GM19099 (cell line): ENCODE results near the gene CCBE1.

Experiments
- POLR2A ChIP-seq: IDR thresholded peaks from 3 replicates; pipeline ENCODE4 v1.6.1; 2011; ENCODE audit warnings: low read depth; ENCODE audit not compliant: insufficient read length; ENCODE audit errors: extremely low read depth

The CCBE1 gene

DNA sequence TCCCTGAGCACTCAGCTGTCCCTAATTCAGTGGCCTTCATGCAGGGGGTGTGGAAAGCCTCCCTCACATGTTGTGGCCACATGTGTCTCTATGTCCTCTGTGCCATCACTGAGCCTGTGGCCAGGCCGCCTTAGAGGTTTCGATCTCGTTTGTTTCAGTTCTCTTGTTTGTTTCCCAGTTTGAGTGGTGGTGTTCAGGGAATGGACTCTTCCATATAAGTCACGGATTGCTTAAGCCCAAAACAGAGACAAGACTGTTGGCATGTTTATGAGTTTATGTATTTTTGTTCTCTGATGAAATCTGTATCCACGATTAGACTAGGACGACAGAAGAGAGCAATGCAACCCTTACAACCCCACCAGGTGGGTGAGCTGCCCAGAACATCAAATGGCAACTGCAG, 134.5 kb downstream of the CCBE1 start:
- TF ChIP-seq POLR2A: no peak

- no peak for TF ChIP-seq POLR2A
Observed at GRCh38 chr18:59561612-59562011, 135.6 kb downstream of the CCBE1 start.

DNA sequence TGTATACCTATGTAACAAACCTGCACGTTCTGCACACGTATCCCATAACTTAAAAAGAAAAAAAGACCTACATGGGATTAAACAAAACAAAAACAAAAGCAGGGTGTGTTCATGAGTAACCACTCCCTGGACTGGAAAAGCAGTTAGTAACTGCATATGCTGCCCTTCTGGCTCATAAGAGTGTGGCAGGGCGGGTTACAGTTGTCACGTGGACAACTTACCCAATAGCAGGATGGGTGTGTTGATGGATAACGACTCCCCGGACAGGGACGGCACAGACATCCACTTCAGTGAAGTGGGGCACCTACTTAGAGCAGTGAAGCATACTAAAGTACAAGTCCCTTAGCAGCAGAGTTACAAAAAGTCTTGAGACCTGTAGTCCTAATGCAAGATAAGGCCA, 136.7 kb downstream of the CCBE1 start:
- TF ChIP-seq POLR2A: no peak

GRCh38 chr18:59559528-59559927, 137.7 kb downstream of the CCBE1 start:
- no peak for TF ChIP-seq POLR2A

DNA sequence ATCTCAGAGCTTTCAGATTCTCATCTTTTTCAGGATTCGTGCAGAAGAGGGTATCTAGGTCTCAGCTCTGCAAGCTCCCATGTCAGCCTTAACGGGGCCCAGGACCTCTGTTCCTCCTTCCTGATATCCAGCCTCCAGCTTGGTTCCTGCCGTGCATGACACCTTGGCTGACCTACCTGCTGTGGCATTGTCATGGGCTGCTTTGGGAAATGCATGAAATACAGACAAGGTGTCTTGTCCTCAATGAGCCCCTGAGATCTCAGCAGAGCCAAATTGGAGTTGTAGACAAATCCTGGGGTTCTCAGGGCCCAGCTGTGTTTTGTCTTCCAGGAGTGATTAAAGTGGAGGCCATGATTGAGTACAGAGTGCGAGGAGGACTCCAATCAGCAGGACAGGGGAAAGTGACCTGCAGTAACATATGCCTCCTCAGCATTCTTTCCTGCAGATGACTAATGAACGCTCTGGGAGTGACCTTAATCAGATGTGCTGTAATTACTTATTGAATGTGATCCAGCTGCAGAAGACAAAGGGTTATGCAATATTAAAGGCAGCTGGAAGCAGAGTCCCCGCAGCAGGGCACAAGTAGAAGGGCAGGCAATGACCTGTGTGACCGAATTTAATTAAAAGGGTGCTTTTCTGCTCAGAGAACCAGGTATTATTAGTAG, 141.1 kb downstream of the CCBE1 start:
- no peak for TF ChIP-seq POLR2A

GRCh38 chr18:59554796-59555335, 142.4 kb downstream of the CCBE1 start:
- no peak for TF ChIP-seq POLR2A

DNA sequence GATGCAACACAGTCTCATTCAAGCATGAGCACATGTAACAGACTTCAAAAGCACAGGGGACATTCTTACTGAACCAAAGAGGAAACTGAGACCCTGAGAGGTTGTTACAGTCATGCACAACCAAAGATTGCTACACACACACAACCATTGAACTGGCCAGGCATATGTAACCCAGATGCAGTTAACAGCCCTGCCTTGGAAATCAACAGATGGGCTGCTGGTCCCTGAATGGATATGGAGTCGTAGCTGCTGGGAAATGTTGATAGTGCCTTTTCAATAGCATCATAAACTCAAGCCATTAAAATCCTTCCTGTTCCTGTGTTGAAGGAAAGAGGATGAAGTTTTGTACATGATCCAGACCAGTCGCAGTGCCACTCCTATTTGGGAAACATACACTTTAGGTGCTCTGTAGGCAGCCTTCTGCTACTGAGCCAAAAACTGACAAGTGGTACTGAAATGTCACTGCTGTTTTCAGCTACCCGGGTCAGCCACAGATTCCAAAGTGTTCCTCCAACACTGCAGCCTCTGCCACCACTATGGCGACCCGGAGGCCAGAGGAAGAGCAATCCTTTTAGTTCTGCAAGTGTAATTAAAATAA, 143.9 kb downstream of the CCBE1 start:
- no peak for TF ChIP-seq POLR2A

GRCh38 chr18:59551902-59552635, 145.2 kb downstream of the CCBE1 start:
- TF ChIP-seq POLR2A: no peak

- TF ChIP-seq POLR2A: no peak
Observed at GRCh38 chr18:59550174-59550516, 147.1 kb downstream of the CCBE1 start.

- no peak for TF ChIP-seq POLR2A
Observed at GRCh38 chr18:59549503-59550173, 147.6 kb downstream of the CCBE1 start.

- TF ChIP-seq POLR2A: no peak
Observed at GRCh38 chr18:59547581-59548182, 149.5 kb downstream of the CCBE1 start.

DNA sequence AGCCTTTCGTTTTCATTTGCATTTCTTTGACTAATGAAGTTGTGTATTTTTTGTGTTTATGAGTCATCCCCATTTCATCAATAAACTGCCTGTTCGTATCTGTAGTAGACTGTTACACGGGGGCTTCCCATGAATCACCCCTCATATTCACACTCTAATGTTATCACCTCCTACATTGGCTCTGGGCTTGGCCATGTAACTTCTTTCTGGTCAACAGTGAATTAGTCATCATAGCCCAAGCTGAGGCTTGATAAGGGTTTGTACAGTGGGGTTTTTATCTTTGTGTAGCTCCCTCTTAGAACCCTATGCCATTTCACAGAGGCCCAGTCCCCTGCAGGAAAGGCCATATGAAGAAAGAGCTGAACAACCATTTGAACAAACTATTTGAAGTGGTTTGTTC, 151.0 kb downstream of the CCBE1 start:
- TF ChIP-seq POLR2A: no peak

DNA sequence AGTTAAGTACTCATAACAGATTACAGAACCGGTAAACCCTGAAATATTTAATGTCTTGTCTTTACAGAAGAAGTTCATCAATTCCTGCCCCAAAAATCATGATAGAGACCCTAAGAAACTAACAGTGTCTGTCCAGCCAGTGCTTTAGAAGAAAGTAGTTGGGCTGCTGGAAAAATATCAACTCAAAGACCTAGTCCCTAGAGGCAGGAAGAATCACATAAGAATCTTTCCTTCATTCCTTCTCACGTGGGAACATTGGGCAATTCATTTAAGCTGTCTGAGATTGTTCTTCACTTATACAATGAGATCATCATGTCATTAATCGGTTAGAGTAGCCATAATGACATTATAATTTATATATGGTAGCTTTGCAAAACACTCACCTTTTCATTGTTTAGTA, 156.4 kb downstream of the CCBE1 start:
- TF ChIP-seq POLR2A: no peak

- no peak for TF ChIP-seq POLR2A
Observed at GRCh38 chr18:59540346-59540745, 156.9 kb downstream of the CCBE1 start.

DNA sequence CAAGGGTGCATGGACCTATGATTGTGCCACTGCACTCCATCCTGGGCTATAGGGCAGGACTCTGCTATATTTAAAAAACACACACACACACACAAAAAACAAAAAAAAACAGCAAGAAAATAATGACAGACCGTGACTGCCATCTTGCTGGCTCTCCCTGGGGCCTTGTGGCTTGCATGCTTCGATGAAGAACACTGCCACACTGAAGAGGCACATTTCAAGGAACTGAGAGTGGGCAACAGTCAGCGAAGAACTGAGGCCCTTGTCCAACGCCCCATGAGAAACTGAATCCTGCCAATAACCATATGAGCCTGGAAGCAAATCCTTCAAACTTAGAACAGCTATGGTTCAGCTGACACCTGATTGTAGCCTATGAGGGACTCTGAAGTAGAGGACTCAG, 158.1 kb downstream of the CCBE1 start:
- TF ChIP-seq POLR2A: no peak
